Upper lobe of left lung (tissue), 4 donors: ENCODE results near the gene EPHB2.

Source experiments
- CTCF ChIP-seq, 6 experiments: fragments of 450-650 bp in 4 of 6; fragments of 200-600 bp in 2 of 6; sonication (generic) in 2 of 6; IDR thresholded peaks; one replicate each; pipeline ENCODE4 v1.5.1; 2016 to 2019; ENCODE audit warnings: antibody characterized with exemption in 6 of 6
- EP300 ChIP-seq, 4 donors: sonication (generic); formaldehyde crosslinking; IDR thresholded peaks; one replicate each; pipeline ENCODE4 v1.5.1; 2017; ENCODE audit warnings: antibody characterized with exemption in 4 of 4, control low read depth in 2 of 4

GRCh38 chr1:22778408-22778807 lies 67.8 kb downstream of the EPHB2 start:
- no peak for TF ChIP-seq CTCF (IDR thresholded peaks at IDR 0.05)
- no peak for TF ChIP-seq EP300 (IDR thresholded peaks at IDR 0.05)
